Mesothelial cell of epicardium (in vitro differentiated cells): ENCODE data around the gene TRIM68. TPM values are rescaled to one million over a fixed set of nuclear protein-coding genes. Genes with fewer than 3 reads are reported as not detected.

ENCODE experiments used
- DNase-seq, 2 experiments: peaks; one replicate each; pipeline ENCODE4 v3.0.0; 2021; ENCODE audit warnings: low spot score in 2 of 2; ENCODE audit not compliant: unreplicated experiment in 2 of 2
- H3K27ac Mint-ChIP-seq: 2 replicates; pipeline ENCODE4 v1.8.0; 2021; ENCODE audit warnings: mixed read lengths
- H3K27me3 Mint-ChIP-seq: 2 replicates; pipeline ENCODE4 v1.8.0; 2021; ENCODE audit warnings: low read depth, mixed read lengths
- H3K36me3 Mint-ChIP-seq: 2 replicates; pipeline ENCODE4 v1.8.0; 2021; ENCODE audit warnings: mixed read lengths
- H3K4me1 Mint-ChIP-seq: 2 replicates; pipeline ENCODE4 v1.8.0; 2021; ENCODE audit warnings: mixed read lengths
- H3K4me3 Mint-ChIP-seq: 2 replicates; pipeline ENCODE4 v1.8.0; 2021; ENCODE audit warnings: mild to moderate bottlenecking, moderate library complexity, mixed read lengths
- H3K9me3 Mint-ChIP-seq: 2 replicates; pipeline ENCODE4 v1.8.0; 2021; ENCODE audit warnings: mixed read lengths
- total RNA-seq: library from RNA; stranded (reverse); gene quantifications from 3 replicates; pipeline ENCODE4 v1.2.1, GENCODE V29; 2021
- TF ChIP-seq, protein P1 (sequence below): fragments of 200-600 bp; sonication (generic); IDR thresholded peaks from one replicate; pipeline ENCODE4 v1.5.0; 2021; ENCODE audit warnings: antibody characterized with exemption; ENCODE audit not compliant: unreplicated experiment

Gene TRIM68
- total RNA-seq, 1 donor from 2014 or later: 23.3 TPM

DNA sequence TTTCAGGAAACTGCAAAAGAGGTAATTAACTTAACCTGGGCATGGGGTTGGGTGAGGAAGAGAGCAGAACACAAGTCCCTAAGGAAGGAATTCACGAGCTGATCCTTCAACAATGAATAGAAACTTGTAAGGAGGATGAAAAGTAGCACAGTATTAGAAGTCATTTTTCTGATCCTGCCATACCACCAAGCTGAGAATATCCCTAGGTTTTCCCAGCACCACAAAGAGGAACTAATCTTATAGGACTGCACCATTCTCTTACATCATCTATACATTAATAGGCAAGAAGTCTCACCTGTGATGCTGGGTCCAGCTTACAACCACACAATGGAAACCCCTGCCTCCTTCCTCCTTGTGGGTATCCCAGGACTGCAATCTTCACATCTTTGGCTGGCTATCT is 14.3 kb downstream of the TRIM68 start, which contains the start of gene OR52I1:
OR52I1 (plus strand) TSS at position 301 of the 400 bp plus-strand sequence; CDS start at position 301, 0 bp downstream.
- TF ChIP-seq, protein P1, sequence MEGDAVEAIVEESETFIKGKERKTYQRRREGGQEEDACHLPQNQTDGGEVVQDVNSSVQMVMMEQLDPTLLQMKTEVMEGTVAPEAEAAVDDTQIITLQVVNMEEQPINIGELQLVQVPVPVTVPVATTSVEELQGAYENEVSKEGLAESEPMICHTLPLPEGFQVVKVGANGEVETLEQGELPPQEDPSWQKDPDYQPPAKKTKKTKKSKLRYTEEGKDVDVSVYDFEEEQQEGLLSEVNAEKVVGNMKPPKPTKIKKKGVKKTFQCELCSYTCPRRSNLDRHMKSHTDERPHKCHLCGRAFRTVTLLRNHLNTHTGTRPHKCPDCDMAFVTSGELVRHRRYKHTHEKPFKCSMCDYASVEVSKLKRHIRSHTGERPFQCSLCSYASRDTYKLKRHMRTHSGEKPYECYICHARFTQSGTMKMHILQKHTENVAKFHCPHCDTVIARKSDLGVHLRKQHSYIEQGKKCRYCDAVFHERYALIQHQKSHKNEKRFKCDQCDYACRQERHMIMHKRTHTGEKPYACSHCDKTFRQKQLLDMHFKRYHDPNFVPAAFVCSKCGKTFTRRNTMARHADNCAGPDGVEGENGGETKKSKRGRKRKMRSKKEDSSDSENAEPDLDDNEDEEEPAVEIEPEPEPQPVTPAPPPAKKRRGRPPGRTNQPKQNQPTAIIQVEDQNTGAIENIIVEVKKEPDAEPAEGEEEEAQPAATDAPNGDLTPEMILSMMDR: no peak
- no peak within 1 kb of the TSS for H3K27ac Mint-ChIP-seq

DNA sequence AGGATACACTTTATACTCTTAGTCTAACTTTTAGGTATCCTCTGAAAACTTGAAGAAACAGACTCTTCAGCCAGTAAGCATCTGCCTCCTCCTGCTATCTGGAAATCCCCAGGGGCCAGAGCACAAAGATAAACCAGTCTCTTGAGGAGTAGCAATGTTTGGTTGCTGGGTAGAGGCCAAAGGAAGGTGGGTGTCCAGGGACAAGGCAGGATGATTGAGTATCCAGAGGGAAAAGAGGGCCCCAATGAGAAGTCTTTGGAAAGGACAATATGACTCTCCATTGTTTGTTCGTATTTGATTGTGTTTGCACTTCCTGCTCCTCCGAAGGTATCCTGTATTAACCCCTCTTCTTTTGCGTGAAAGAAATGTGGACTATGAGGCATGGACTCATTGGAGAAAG is 19.0 kb downstream of the TRIM68 start:
- Mint-ChIP-seq H3K4me3 (no peak overlapping the region), H3K9me3 (no peaks in the 10 kb centered on the region), H3K27me3 (peaks cover 31% of the 10 kb centered on the region), H3K4me1 (no peaks in the 10 kb centered on the region), H3K36me3 (no peaks in the 10 kb centered on the region), H3K27ac (no peak overlapping the region)
- no peak for DNase-seq
- TF ChIP-seq, protein P1: no peak

More for the DNA sequence above, 14.3 kb downstream of the TRIM68 start, which contains the start of gene OR52I1:
- Mint-ChIP-seq H3K36me3 (peaks cover 20% of the 10 kb centered on the region), H3K4me3 (no peak within 1 kb of the TSS), H3K4me1 (no peaks in the 10 kb centered on the region), H3K9me3 (no peaks in the 10 kb centered on the region), H3K27me3 (peaks cover 5% of the 10 kb centered on the region)
- no peak for DNase-seq

DNA sequence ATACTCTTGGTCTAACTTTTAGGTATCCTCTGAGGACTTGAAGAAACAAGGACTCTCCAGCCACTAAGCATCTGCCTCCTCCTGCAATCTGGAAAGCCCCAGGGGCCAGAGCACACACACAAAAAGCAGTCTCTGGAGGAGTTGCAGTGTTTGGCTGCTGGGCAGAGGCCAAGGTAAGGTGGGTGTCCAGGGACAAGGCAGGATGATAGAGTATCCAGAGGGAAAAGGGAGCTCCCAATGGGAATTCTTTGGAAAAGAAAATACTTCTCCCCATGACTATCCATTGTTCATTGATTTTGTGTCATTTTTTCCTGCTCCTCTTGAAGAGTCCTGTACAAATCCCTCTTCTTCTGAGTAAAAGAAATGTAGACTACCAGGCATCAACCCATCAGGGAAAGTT is 26.6 kb downstream of the TRIM68 start, which contains the start of gene OR52I2:
OR52I2 (plus strand) TSS at position 301 of the 400 bp plus-strand sequence.
- Mint-ChIP-seq H3K27me3 (peaks cover 20% of the 10 kb centered on the region), H3K4me3 (no peak within 1 kb of the TSS), H3K36me3 (no peaks in the 10 kb centered on the region), H3K9me3 (no peaks in the 10 kb centered on the region), H3K27ac (no peak within 1 kb of the TSS), H3K4me1 (peaks cover 2% of the 10 kb centered on the region)
- TF ChIP-seq, protein P1: no peak
- no peak for DNase-seq

DNA sequence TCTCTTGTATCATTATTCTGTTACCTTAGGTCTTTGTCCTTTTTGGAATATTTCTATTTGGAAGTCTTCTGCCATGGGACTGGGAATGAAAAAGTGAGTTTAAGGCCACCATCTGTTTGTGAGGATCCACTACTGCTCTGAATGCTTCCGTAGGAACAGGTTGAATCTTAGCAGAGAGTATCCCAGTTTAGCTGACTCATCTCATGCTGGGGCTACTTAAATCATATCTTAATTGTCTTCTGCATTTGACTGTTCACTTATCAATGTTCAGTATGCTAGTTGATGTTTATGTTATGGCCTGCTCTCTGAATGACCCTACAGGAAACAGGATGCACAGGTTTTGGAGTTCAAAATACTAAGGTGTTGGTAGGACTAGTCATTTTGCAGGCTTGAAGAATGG is 27.9 kb downstream of the TRIM68 start:
- peaks cover 2% of the 10 kb centered on the region for H3K4me1 Mint-ChIP-seq
- H3K27ac Mint-ChIP-seq: no peak overlapping the region
- H3K27me3 Mint-ChIP-seq: peaks cover 13% of the 10 kb centered on the region
- no peak overlapping the region for H3K4me3 Mint-ChIP-seq
- TF ChIP-seq, protein P1: no peak
- H3K36me3 Mint-ChIP-seq: no peaks in the 10 kb centered on the region
- no peak for DNase-seq
- no peaks in the 10 kb centered on the region for H3K9me3 Mint-ChIP-seq

DNA sequence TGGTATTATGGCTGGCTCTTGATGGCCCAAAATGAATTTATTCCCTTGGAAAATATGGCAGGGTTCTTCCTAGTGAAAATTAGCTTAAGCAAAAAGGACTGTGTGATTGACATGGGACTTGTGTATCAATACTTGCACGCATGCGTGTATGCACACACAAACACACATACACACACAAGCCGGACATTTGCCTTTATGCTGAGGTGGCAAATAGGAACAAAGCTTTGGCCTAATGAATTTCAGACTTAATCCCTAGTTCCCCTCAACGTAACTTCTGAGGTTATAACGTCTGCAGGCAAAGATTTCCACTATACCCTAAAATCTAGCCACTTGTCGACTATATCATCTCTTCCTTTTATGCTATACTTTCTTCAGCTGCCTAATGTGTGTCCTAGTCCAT is 29.4 kb downstream of the TRIM68 start:
- no peak overlapping the region for H3K27ac Mint-ChIP-seq

More for the DNA sequence above, 29.4 kb downstream of the TRIM68 start:
- DNase-seq: no peak
- H3K9me3 Mint-ChIP-seq: no peaks in the 10 kb centered on the region
- no peak overlapping the region for H3K4me3 Mint-ChIP-seq
- TF ChIP-seq, protein P1: no peak
- H3K4me1 Mint-ChIP-seq: peaks cover 2% of the 10 kb centered on the region
- no peaks in the 10 kb centered on the region for H3K36me3 Mint-ChIP-seq
- H3K27me3 Mint-ChIP-seq: peaks cover 3% of the 10 kb centered on the region
